K562 (cell line): ENCODE data around the gene KCTD19. TPM values are rescaled to one million over a fixed set of nuclear protein-coding genes. Genes with fewer than 3 reads are reported as not detected.

ENCODE experiments used
- FOXP4 ChIP-seq: sonication (generic); formaldehyde crosslinking; IDR thresholded peaks from 2 replicates; pipeline ENCODE4 v1.8.0; 2022; ENCODE audit warnings: mild to moderate bottlenecking, missing genetic modification reagents, borderline replicate concordance
- L3MBTL2 ChIP-seq: fragments of 450-650 bp; IDR thresholded peaks from 2 replicates; pipeline ENCODE4 v1.6.1; 2016; ENCODE audit warnings: mild to moderate bottlenecking, moderate library complexity
- NR3C1 ChIP-seq: sonication (generic); formaldehyde crosslinking; IDR thresholded peaks from 2 replicates; pipeline ENCODE4 v1.8.1; 2022; ENCODE audit warnings: missing genetic modification reagents
- OTX1 ChIP-seq: fragments of 450-650 bp; formaldehyde crosslinking; IDR thresholded peaks from 2 replicates; pipeline ENCODE4 v1.4.0; 2022; ENCODE audit warnings: mild to moderate bottlenecking
- USF1 ChIP-seq: sonication (generic); formaldehyde crosslinking; IDR thresholded peaks from 2 replicates; pipeline ENCODE4 v1.9.0; 2022; ENCODE audit warnings: mild to moderate bottlenecking, missing genetic modification reagents
- ZBTB17 ChIP-seq: fragments of 450-650 bp; formaldehyde crosslinking; IDR thresholded peaks from 2 replicates; pipeline ENCODE4 v1.4.0; 2020; ENCODE audit warnings: mild to moderate bottlenecking
- ZNF436 ChIP-seq: fragments of 250-450, 450-650 bp; sonication (Bioruptor Pico); formaldehyde crosslinking; IDR thresholded peaks from 2 replicates; pipeline ENCODE4 v1.7.0; 2020; ENCODE audit warnings: mild to moderate bottlenecking
- ZNF518B ChIP-seq: fragments of 250-450 bp; sonication (Bioruptor Pico); IDR thresholded peaks from 2 replicates; pipeline ENCODE4 v1.5.0; 2021; ENCODE audit warnings: mild to moderate bottlenecking, moderate library complexity
- ZSCAN29 ChIP-seq: fragments of 450-650 bp; IDR thresholded peaks from 2 replicates; pipeline ENCODE4 v1.6.1; 2017
- polyA plus RNA-seq, 8 experiments: library from polyadenylated mRNA; depleted of rRNA in 4 of 8; stranded (reverse) in 5 of 8; unstranded in 3 of 8; fragments of >200 nt; fragmentation: Nextera tagmentation in 2 of 8; fragmentation: Illumina TruSeq in 1 of 8; extraction: Ambion mirVana in 2 of 8; extraction: Trizol in 1 of 8; gene quantifications; 2 replicates each; pipeline versions ENCODE4 v1.2.1 to v1.2.3, GENCODE V29; 2011 to 2014; ENCODE audit warnings: inconsistent platforms in 1 of 8, missing spikeins in 1 of 8
- total RNA-seq, 7 experiments: library from RNA; depleted of rRNA in 6 of 7; stranded (reverse); fragments of >200 nt in 6 of 7; fragmentation: Illumina TruSeq in 2 of 7; extraction: Trizol in 2 of 7; gene quantifications; 2 replicates each; pipeline versions ENCODE4 v1.2.1 to v1.2.3, GENCODE V29; 2011 to 2021; ENCODE audit warnings: low replicate concordance in 1 of 7
- TF ChIP-seq, protein P1 (sequence below): sonication (generic); formaldehyde crosslinking; IDR thresholded peaks from 2 replicates; pipeline ENCODE4 v1.8.0; 2023; ENCODE audit warnings: mild to moderate bottlenecking, missing genetic modification reagents
- TF ChIP-seq, protein P2 (sequence below): fragments of 250-450 bp; sonication (Bioruptor Pico); IDR thresholded peaks from 2 replicates; pipeline ENCODE4 v1.5.0; 2021; ENCODE audit warnings: mild to moderate bottlenecking, borderline replicate concordance
- TF ChIP-seq, protein P3 (sequence below): IDR thresholded peaks from 3 replicates; pipeline ENCODE4 v1.6.1; 2011; ENCODE audit warnings: borderline replicate concordance, mild to moderate bottlenecking, moderate library complexity; ENCODE audit not compliant: insufficient read length; ENCODE audit errors: extremely low read depth

KCTD19 gene
- total and polyA plus RNA-seq, 9 of the 15 experiments (the other 6 are each of a cell fraction or from before 2014, with no cell fraction given), result 0.03 to 0.91 (median 0.22) TPM; not detected in 2

DNA sequence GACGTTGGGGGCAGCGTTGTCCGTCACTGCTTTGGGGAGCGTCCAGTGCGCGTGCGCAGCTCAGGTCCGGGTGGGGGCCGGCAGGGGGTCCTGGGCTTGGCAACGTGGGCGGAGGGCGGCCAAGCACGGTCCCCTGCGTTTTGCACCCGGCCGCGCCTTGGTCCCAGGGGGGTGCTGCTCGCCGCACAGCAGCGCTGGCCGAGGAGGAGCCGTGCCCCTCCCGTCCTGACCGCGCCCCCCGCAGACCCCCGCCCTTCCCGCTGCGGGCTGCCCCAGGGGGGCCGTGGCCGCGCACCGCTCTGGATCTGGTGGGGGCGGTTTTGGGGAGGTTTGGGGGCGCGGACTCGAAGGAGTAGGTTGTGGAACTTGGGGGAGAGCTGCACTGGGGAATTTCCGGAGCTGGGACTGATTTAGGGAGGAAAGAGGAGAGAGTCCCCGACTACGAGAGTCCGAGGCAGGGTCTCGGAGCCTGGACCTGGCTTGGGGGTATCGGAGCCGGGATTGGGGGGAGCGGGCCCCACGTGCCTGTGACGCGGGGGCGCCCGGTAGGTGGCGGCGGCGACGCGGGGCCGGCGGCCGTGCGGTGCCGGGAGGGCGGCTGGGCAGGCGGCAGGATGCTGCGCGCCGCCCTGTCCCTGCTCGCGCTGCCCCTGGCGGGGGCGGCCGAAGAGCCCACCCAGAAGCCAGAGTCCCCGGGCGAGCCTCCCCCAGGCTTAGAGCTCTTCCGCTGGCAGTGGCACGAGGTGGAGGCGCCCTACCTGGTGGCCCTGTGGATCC lies 78.0 kb downstream of the KCTD19 start, which contains the start of gene SLC9A5 (continued):
- TF ChIP-seq, protein P1, sequence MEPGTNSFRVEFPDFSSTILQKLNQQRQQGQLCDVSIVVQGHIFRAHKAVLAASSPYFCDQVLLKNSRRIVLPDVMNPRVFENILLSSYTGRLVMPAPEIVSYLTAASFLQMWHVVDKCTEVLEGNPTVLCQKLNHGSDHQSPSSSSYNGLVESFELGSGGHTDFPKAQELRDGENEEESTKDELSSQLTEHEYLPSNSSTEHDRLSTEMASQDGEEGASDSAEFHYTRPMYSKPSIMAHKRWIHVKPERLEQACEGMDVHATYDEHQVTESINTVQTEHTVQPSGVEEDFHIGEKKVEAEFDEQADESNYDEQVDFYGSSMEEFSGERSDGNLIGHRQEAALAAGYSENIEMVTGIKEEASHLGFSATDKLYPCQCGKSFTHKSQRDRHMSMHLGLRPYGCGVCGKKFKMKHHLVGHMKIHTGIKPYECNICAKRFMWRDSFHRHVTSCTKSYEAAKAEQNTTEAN (CRISPR knock-in tag), result no peak
- TF ChIP-seq ZNF436, result no peak
- TF ChIP-seq USF1 (CRISPR knock-in tag), result peak; percentile 0; the same call in 1 of the 2 replicates
- no peak for TF ChIP-seq OTX1 (CRISPR knock-in tag)
- TF ChIP-seq, protein P2, sequence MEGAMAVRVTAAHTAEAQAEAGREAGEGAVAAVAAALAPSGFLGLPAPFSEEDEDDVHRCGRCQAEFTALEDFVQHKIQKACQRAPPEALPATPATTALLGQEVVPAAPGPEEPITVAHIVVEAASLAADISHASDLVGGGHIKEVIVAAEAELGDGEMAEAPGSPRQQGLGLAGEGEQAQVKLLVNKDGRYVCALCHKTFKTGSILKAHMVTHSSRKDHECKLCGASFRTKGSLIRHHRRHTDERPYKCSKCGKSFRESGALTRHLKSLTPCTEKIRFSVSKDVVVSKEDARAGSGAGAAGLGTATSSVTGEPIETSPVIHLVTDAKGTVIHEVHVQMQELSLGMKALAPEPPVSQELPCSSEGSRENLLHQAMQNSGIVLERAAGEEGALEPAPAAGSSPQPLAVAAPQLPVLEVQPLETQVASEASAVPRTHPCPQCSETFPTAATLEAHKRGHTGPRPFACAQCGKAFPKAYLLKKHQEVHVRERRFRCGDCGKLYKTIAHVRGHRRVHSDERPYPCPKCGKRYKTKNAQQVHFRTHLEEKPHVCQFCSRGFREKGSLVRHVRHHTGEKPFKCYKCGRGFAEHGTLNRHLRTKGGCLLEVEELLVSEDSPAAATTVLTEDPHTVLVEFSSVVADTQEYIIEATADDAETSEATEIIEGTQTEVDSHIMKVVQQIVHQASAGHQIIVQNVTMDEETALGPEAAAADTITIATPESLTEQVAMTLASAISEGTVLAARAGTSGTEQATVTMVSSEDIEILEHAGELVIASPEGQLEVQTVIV (CRISPR knock-in tag), result no peak
- no peak for TF ChIP-seq ZSCAN29
- TF ChIP-seq ZNF518B (CRISPR knock-in tag), result no peak
- no peak for TF ChIP-seq FOXP4 (CRISPR knock-in tag)
- no peak for TF ChIP-seq NR3C1
- peak; percentile 96 for TF ChIP-seq L3MBTL2
- TF ChIP-seq, protein P3, sequence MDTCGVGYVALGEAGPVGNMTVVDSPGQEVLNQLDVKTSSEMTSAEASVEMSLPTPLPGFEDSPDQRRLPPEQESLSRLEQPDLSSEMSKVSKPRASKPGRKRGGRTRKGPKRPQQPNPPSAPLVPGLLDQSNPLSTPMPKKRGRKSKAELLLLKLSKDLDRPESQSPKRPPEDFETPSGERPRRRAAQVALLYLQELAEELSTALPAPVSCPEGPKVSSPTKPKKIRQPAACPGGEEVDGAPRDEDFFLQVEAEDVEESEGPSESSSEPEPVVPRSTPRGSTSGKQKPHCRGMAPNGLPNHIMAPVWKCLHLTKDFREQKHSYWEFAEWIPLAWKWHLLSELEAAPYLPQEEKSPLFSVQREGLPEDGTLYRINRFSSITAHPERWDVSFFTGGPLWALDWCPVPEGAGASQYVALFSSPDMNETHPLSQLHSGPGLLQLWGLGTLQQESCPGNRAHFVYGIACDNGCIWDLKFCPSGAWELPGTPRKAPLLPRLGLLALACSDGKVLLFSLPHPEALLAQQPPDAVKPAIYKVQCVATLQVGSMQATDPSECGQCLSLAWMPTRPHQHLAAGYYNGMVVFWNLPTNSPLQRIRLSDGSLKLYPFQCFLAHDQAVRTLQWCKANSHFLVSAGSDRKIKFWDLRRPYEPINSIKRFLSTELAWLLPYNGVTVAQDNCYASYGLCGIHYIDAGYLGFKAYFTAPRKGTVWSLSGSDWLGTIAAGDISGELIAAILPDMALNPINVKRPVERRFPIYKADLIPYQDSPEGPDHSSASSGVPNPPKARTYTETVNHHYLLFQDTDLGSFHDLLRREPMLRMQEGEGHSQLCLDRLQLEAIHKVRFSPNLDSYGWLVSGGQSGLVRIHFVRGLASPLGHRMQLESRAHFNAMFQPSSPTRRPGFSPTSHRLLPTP, result no peak
- TF ChIP-seq ZBTB17 (CRISPR knock-in tag), result no peak
